Left ventricle myocardium inferior (tissue), 1 donor: ENCODE data around the gene TPBGL. TPM values are rescaled to one million over a fixed set of nuclear protein-coding genes. Genes with fewer than 3 reads are reported as not detected.

Source experiments
- DNase-seq: peaks from one replicate; pipeline ENCODE4 v3.0.0-alpha.2; 2020
- H3K27ac ChIP-seq: fragments of 200-600 bp; replicated peaks from 2 replicates; pipeline ENCODE4 v1.8.0; 2021
- H3K27me3 ChIP-seq: fragments of 200-600 bp; 2 replicates; pipeline ENCODE4 v1.8.0; 2021; ENCODE audit warnings: low read depth
- H3K36me3 ChIP-seq: fragments of 200-600 bp; 2 replicates; pipeline ENCODE4 v1.8.0; 2021
- H3K4me1 ChIP-seq: fragments of 200-600 bp; 2 replicates; pipeline ENCODE4 v1.8.0; 2021
- H3K4me3 ChIP-seq: fragments of 200-600 bp; 2 replicates; pipeline ENCODE4 v1.8.0; 2021; ENCODE audit warnings: mild to moderate bottlenecking, moderate library complexity
- H3K9me3 ChIP-seq: fragments of 200-600 bp; replicated peaks from 2 replicates; pipeline ENCODE4 v1.8.0; 2021
- intact Hi-C: fragments of 100-400 bp; cut with micrococcal nuclease; formaldehyde crosslinking; loops from one replicate; pipeline ENCODE4 v1.11.0; 2022
- total RNA-seq: library from RNA; stranded (reverse); fragmentation: NEBNext Ultra II Directional; extraction: Animal tissue kit (Norgen Biotek cat#: 25700); gene quantifications from one replicate; pipeline ENCODE4 v1.2.1, GENCODE V29; 2021
- TF ChIP-seq, protein P1 (sequence below): fragments of 200-600 bp; IDR thresholded peaks from 2 replicates; pipeline ENCODE4 v1.8.0; 2021; ENCODE audit warnings: antibody characterized with exemption, mild to moderate bottlenecking, borderline replicate concordance
- donor health status: DM: no; HTN: yes; CAD: no; lungs with severe emphysema.

The TPBGL gene
- total RNA-seq, 1 donor from 2014 or later = 0.16 TPM

DNA sequence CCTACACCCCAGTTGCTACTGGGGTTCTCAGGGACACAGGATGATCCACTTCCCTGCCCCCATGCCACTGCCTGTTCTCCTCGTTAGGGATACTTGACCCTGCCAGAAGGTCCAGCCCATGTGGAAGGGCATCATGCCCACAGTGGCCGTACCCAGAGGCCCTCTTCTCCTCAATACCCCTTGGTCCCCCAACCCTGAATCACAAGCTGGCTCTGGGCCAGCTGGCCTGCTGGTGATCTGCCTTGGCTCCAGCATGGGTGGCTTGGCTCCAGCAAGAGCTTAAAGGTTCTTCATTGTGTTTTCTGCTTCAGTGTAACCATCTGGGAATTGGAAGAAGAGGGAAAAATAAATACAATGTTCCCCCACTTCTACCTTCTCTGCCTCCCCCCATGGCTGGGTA, 11.1 kb upstream of the TPBGL start:
- H3K36me3 ChIP-seq = no peaks in the 10 kb centered on the region
- intact Hi-C loops = no loop called here
- H3K27me3 ChIP-seq = peaks cover 31% of the 10 kb centered on the region
- no peak for DNase-seq
- no peaks in the 10 kb centered on the region for H3K4me1 ChIP-seq
- TF ChIP-seq, protein P1, sequence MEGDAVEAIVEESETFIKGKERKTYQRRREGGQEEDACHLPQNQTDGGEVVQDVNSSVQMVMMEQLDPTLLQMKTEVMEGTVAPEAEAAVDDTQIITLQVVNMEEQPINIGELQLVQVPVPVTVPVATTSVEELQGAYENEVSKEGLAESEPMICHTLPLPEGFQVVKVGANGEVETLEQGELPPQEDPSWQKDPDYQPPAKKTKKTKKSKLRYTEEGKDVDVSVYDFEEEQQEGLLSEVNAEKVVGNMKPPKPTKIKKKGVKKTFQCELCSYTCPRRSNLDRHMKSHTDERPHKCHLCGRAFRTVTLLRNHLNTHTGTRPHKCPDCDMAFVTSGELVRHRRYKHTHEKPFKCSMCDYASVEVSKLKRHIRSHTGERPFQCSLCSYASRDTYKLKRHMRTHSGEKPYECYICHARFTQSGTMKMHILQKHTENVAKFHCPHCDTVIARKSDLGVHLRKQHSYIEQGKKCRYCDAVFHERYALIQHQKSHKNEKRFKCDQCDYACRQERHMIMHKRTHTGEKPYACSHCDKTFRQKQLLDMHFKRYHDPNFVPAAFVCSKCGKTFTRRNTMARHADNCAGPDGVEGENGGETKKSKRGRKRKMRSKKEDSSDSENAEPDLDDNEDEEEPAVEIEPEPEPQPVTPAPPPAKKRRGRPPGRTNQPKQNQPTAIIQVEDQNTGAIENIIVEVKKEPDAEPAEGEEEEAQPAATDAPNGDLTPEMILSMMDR = no peak
- no peaks in the 10 kb centered on the region for H3K9me3 ChIP-seq
- H3K4me3 ChIP-seq = no peak overlapping the region
- no peak overlapping the region for H3K27ac ChIP-seq

DNA sequence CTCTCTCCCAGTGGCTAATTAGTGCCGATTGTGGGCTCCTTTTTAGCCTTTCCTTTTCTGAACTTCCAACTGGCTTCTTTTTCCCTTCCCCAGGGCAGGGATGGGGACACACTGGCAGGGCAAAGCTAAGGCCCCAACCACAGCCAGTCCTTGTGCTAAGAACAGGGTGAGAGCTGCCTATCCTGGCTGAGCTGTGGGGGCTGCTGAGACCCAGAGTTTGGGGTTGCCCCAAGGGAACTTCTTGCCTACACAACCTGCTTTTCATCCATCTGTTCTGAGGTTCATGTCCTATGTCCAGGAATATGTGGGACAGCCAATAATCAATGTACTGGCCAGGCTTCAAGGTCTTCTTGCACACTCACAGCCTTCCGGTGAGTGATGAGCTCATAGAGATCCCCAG, 10.0 kb upstream of the TPBGL start:
- intact Hi-C loops = no loop called here

DNA sequence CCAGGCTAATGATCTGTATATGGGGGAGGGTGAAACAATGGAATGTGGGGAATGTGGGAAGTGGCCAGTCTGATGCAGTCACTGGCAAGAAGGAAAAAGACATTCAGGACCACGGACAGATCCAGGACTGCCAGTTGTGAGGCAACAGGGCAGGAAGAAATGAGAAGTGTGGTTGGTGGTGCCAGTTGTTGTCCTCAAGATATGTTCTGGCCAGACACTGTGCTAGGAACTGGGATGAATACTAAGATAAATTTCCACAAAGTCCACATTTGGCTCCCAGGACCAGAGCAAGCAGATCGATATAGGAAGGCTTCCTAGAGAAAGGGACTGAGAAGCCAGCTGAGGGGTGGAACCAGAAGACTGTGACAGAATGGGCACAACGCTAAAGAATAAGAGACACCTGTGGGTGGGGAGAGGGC, 6.8 kb upstream of the TPBGL start:
- intact Hi-C loops = no loop called here
- TF ChIP-seq, protein P1 = no peak
- Histone ChIP-seq H3K27ac (no peak overlapping the region), H3K4me3 (no peak overlapping the region), H3K36me3 (no peaks in the 10 kb centered on the region), H3K27me3 (peaks cover 66% of the 10 kb centered on the region), H3K4me1 (no peaks in the 10 kb centered on the region), H3K9me3 (no peaks in the 10 kb centered on the region)
- DNase-seq = no peak

More for the DNA sequence above, 10.0 kb upstream of the TPBGL start:
- TF ChIP-seq, protein P1 = no peak
- no peak overlapping the region for H3K4me3 ChIP-seq
- no peaks in the 10 kb centered on the region for H3K4me1 ChIP-seq
- no peak overlapping the region for H3K27ac ChIP-seq
- no peaks in the 10 kb centered on the region for H3K36me3 ChIP-seq
- H3K27me3 ChIP-seq = peaks cover 43% of the 10 kb centered on the region
- no peaks in the 10 kb centered on the region for H3K9me3 ChIP-seq
- DNase-seq = no peak

DNA sequence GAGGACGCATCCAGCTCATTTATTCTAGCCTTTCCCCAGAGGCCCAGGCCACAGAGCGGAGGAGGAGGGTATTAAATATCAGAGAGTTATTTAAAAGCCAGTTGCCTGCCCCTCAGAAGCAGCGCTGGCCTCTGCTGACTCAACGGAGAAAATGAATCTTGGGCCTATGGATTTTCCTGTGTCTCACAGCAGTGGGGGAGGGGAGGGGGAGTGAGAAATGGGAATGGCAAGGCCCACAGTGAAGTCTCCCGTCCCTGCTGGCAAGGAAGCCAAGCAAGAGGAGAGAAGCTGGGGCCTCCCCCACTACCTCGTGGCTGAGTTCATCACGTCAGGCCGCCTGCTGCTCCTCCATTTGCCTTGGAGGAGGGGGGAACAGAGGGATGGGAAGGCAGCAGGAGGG, 4.5 kb upstream of the TPBGL start:
- no peaks in the 10 kb centered on the region for H3K36me3 ChIP-seq
- intact Hi-C loops = no loop called here
- no peaks in the 10 kb centered on the region for H3K9me3 ChIP-seq
- DNase-seq = no peak
- TF ChIP-seq, protein P1 = no peak
- peaks cover 10% of the 10 kb centered on the region for H3K4me1 ChIP-seq
- H3K4me3 ChIP-seq = no peak overlapping the region
- no peak overlapping the region for H3K27ac ChIP-seq
- peaks cover 71% of the 10 kb centered on the region for H3K27me3 ChIP-seq

DNA sequence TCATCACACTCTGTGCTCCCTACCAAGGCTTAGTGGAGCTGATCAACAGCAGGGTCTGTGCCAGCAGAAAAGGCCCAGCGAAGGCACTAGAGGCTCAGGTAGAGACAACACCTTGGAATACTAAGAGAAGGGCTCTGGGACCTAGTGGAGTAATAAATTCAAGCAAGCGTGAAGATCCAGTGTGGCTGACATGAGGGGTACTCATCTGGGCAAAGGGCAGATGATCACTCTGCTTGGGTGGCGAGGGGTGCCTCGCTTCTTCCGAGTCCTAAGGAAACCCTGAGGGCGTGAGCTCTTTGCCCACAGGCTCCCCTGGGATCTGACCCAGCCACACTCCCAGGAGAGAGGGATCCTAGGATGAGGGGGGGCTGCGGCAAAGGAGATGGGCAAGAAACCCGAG, 3.5 kb upstream of the TPBGL start:
- intact Hi-C loops = no loop called here
- Histone ChIP-seq H3K9me3 (no peaks in the 10 kb centered on the region), H3K4me1 (peaks cover 16% of the 10 kb centered on the region), H3K36me3 (no peaks in the 10 kb centered on the region), H3K27ac (no peak overlapping the region), H3K4me3 (no peak overlapping the region), H3K27me3 (peaks cover 71% of the 10 kb centered on the region)
- DNase-seq = no peak
- TF ChIP-seq, protein P1 = no peak
